Femur (tissue), 1 donor: ENCODE data around the gene NFAM1.

ENCODE experiments used
- DNase-seq: peaks from one replicate; pipeline ENCODE4 v3.0.0-alpha.2; 2017

NFAM1 gene

GRCh38 chr22:42432020-42432596 lies at the start of gene NFAM1:
TSS of gene NFAM1 (minus strand) at chr22:42432403. CDS start at chr22:42432357, 46 bp downstream.
- DNase-seq = peak; percentile 62

GRCh38 chr22:42475122-42475521 lies 42.9 kb upstream of the NFAM1 start:
- DNase-seq = no peak

GRCh38 chr22:42473484-42474193 lies 41.4 kb upstream of the NFAM1 start:
- DNase-seq = no peak

- DNase-seq = no peak
These were observed 40.5 kb upstream of the NFAM1 start for GRCh38 chr22:42472671-42473070.

- no peak for DNase-seq
These were observed 39.2 kb upstream of the NFAM1 start for GRCh38 chr22:42471441-42471840.

- DNase-seq = no peak
These were observed 38.3 kb upstream of the NFAM1 start for GRCh38 chr22:42470366-42471082.

- no peak for DNase-seq
These were observed 36.6 kb upstream of the NFAM1 start for GRCh38 chr22:42468841-42469240.

GRCh38 chr22:42462016-42462415 lies 29.8 kb upstream of the NFAM1 start:
- no peak for DNase-seq

- DNase-seq = no peak
These were observed 29.3 kb upstream of the NFAM1 start for GRCh38 chr22:42461511-42461910.

GRCh38 chr22:42459287-42460063 lies 27.3 kb upstream of the NFAM1 start:
- DNase-seq = no peak

GRCh38 chr22:42452916-42453315 lies 20.7 kb upstream of the NFAM1 start:
- DNase-seq = no peak

- no peak for DNase-seq
These were observed 20.3 kb upstream of the NFAM1 start for GRCh38 chr22:42452456-42452855.

- DNase-seq = no peak
These were observed 19.4 kb upstream of the NFAM1 start for GRCh38 chr22:42451499-42452145.

GRCh38 chr22:42450862-42451261 lies 18.7 kb upstream of the NFAM1 start:
- DNase-seq = no peak

- no peak for DNase-seq
These were observed 13.9 kb upstream of the NFAM1 start for GRCh38 chr22:42446151-42446550.

GRCh38 chr22:42444077-42444904 lies 12.1 kb upstream of the NFAM1 start:
- peak; percentile 90 for DNase-seq

GRCh38 chr22:42443240-42444076 lies 11.3 kb upstream of the NFAM1 start:
- no peak for DNase-seq

GRCh38 chr22:42442748-42443147 lies 10.5 kb upstream of the NFAM1 start:
- DNase-seq = no peak

- no peak for DNase-seq
These were observed 8.5 kb upstream of the NFAM1 start for GRCh38 chr22:42440728-42441127.

- no peak for DNase-seq
These were observed 7.8 kb upstream of the NFAM1 start for GRCh38 chr22:42439821-42440674.
